ENCODE data around the gene GAB3. TPM values are rescaled to one million over a fixed set of nuclear protein-coding genes. Genes with fewer than 3 reads are reported as not detected.
A peak's percentile ranks its signal among the peaks of the same experiment; 100 is the strongest.

GAB3 gene
- total RNA-seq, 2 donors from 2014 or later = 0.66 to 3.4 TPM

- Histone ChIP-seq H3K27ac (peak overlapping the region in 2 of 4 donors; percentile 17 to 28), H3K36me3 (replicated peaks in 1 of 2; ENCODE audit: insufficient read depth in 1 of 2, low read depth in 2 of 2) (no peaks in the 10 kb centered on the region), H3K27me3 (no peaks in the 10 kb centered on the region), H3K4me3 (no peak overlapping the region), H3K4me1 (peaks cover 15% of the 10 kb centered on the region), H3K9me3 (no peaks in the 10 kb centered on the region)
- 76 to 88% methylated on average over 2 of the region's 2 CpGs for WGBS, 2 donors
- TF ChIP-seq CTCF (IDR thresholded peaks at IDR 0.05) = no peak
- no peak for TF ChIP-seq POLR2A (IDR thresholded peaks at IDR 0.05)
- no peak for ATAC-seq
- intact Hi-C loops (cut with DNase I) = no loop called here
- no peak for DNase-seq
Observed at GRCh38 chrX:154724993-154725756, 25.7 kb downstream of the GAB3 start.

- no peak overlapping the region for H3K4me3 ChIP-seq
- H3K9me3 ChIP-seq = no peaks in the 10 kb centered on the region
- intact Hi-C loops (cut with DNase I) = no loop called here
- H3K4me1 ChIP-seq = no peaks in the 10 kb centered on the region
- 85 to 87% methylated on average over 3 of the region's 3 CpGs for WGBS, 2 donors
- no peak for ATAC-seq
- no peak for DNase-seq
- H3K36me3 ChIP-seq (replicated peaks in 1 of 2; ENCODE audit: insufficient read depth in 1 of 2, low read depth in 2 of 2) = no peaks in the 10 kb centered on the region
- no peaks in the 10 kb centered on the region for H3K27me3 ChIP-seq
- H3K27ac ChIP-seq = no peak overlapping the region
- TF ChIP-seq POLR2A (IDR thresholded peaks at IDR 0.05) (no peak), CTCF (IDR thresholded peaks at IDR 0.05) (no peak)
Observed at GRCh38 chrX:154721155-154721554, 29.7 kb downstream of the GAB3 start.

GRCh38 chrX:154720067-154720466 lies 30.8 kb downstream of the GAB3 start:
- no peak for DNase-seq
- no peaks in the 10 kb centered on the region for H3K27me3 ChIP-seq

GRCh38 chrX:154719132-154719675 lies 31.7 kb downstream of the GAB3 start:
- peak overlapping the region in 1 of 4 donors; percentile 54 for H3K27ac ChIP-seq
- DNase-seq (peak in 1 of 4 donors; percentile 18), ATAC-seq (no peak)
- no peaks in the 10 kb centered on the region for H3K9me3 ChIP-seq
- no peak overlapping the region for H3K4me3 ChIP-seq
- TF ChIP-seq POLR2A (IDR thresholded peaks at IDR 0.05) = no peak
- TF ChIP-seq CTCF (IDR thresholded peaks at IDR 0.05) = no peak
- intact Hi-C loops (cut with DNase I) = no loop called here
- H3K36me3 ChIP-seq (replicated peaks in 1 of 2; ENCODE audit: insufficient read depth in 1 of 2, low read depth in 2 of 2) = no peaks in the 10 kb centered on the region
- H3K4me1 ChIP-seq = no peaks in the 10 kb centered on the region
- no peaks in the 10 kb centered on the region for H3K27me3 ChIP-seq
- WGBS, 2 donors = 47 to 51% methylated on average over 6 of the region's 6 CpGs

More at GRCh38 chrX:154720067-154720466, 30.8 kb downstream of the GAB3 start:
- Histone ChIP-seq H3K9me3 (no peaks in the 10 kb centered on the region), H3K36me3 (replicated peaks in 1 of 2; ENCODE audit: insufficient read depth in 1 of 2, low read depth in 2 of 2) (no peaks in the 10 kb centered on the region), H3K4me3 (no peak overlapping the region), H3K4me1 (no peaks in the 10 kb centered on the region), H3K27ac (no peak overlapping the region)
- TF ChIP-seq CTCF (IDR thresholded peaks at IDR 0.05) = no peak
- no peak for TF ChIP-seq POLR2A (IDR thresholded peaks at IDR 0.05)
- 64 to 78% methylated on average over 4 of the region's 4 CpGs for WGBS, 2 donors
- intact Hi-C loops (cut with DNase I) = no loop called here
- ATAC-seq = no peak

Measured in body of pancreas (tissue), 4 donors.